ENCODE measurements around the gene THAP11.

The THAP11 gene

GRCh38 chr16:67841198-67841815, 813 bp upstream of the THAP11 start:
- no peaks in the 10 kb centered on the region for H3K9me2 ChIP-seq (replicated peaks; ENCODE audit: low read depth, low read length)
- peak overlapping the region; percentile 79 for H3K9ac ChIP-seq (ENCODE audit: low read depth, low read length, poor library complexity, severe bottlenecking)
- H3K79me2 ChIP-seq (ENCODE audit: insufficient read depth, low read length): peaks cover 37% of the 10 kb centered on the region
- no peaks in the 10 kb centered on the region for H3F3A ChIP-seq (ENCODE audit: low read depth)
- peaks cover 32% of the 10 kb centered on the region for H3K4me1 ChIP-seq (ENCODE audit: insufficient read depth, low read length, poor library complexity, severe bottlenecking)
- peak overlapping the region; percentile 80 for H3K4me3 ChIP-seq (ENCODE audit: low read length, poor library complexity, severe bottlenecking)
- H3K27me3 ChIP-seq (ENCODE audit: insufficient read depth, low read length, poor library complexity, severe bottlenecking): no peaks in the 10 kb centered on the region
- TF ChIP-seq CTCF (conservative IDR thresholded peaks at IDR 0.05; ENCODE audit: low read length) (no peak), EZH2phosphoT487 (IDR thresholded peaks at IDR 0.05; ENCODE audit: borderline replicate concordance) (no peak)
- no peaks in the 10 kb centered on the region for H3K9me3 ChIP-seq (ENCODE audit: insufficient read depth, low read depth, low read length)
- peak overlapping the region; percentile 88 for H3K4me2 ChIP-seq (ENCODE audit: low read depth, low read length, poor library complexity, severe bottlenecking)
- H2AFZ ChIP-seq (ENCODE audit: low read length): peak overlapping the region; percentile 97
- H3K36me3 ChIP-seq (ENCODE audit: insufficient read depth, low read length): no peaks in the 10 kb centered on the region
- H4K20me1 ChIP-seq (ENCODE audit: insufficient read depth, low read length, poor library complexity, severe bottlenecking): peaks cover 13% of the 10 kb centered on the region

GRCh38 chr16:67842509-67843342, 606 bp downstream of the THAP11 start:
- H2AFZ ChIP-seq (ENCODE audit: low read length): peak overlapping the region; percentile 99; the same call in 1 of the 2 replicates
- H4K20me1 ChIP-seq (ENCODE audit: insufficient read depth, low read length, poor library complexity, severe bottlenecking): peaks cover 21% of the 10 kb centered on the region
- no peaks in the 10 kb centered on the region for H3F3A ChIP-seq (ENCODE audit: low read depth)
- H3K9me3 ChIP-seq (ENCODE audit: insufficient read depth, low read depth, low read length): no peaks in the 10 kb centered on the region
- H3K9ac ChIP-seq (ENCODE audit: low read depth, low read length, poor library complexity, severe bottlenecking): peak overlapping the region; percentile 79
- H3K4me1 ChIP-seq (ENCODE audit: insufficient read depth, low read length, poor library complexity, severe bottlenecking): peaks cover 34% of the 10 kb centered on the region
- no peaks in the 10 kb centered on the region for H3K9me2 ChIP-seq (replicated peaks; ENCODE audit: low read depth, low read length)
- peak overlapping the region; percentile 88 for H3K4me2 ChIP-seq (ENCODE audit: low read depth, low read length, poor library complexity, severe bottlenecking)
- no peaks in the 10 kb centered on the region for H3K36me3 ChIP-seq (ENCODE audit: insufficient read depth, low read length)
- peaks cover 45% of the 10 kb centered on the region for H3K79me2 ChIP-seq (ENCODE audit: insufficient read depth, low read length)
- peak; percentile 55 for TF ChIP-seq CTCF (conservative IDR thresholded peaks at IDR 0.05; ENCODE audit: low read length)
- no peak for TF ChIP-seq EZH2phosphoT487 (IDR thresholded peaks at IDR 0.05; ENCODE audit: borderline replicate concordance)
- H3K27me3 ChIP-seq (ENCODE audit: insufficient read depth, low read length, poor library complexity, severe bottlenecking): peaks cover 4% of the 10 kb centered on the region
- peak overlapping the region; percentile 80 for H3K4me3 ChIP-seq (ENCODE audit: low read length, poor library complexity, severe bottlenecking)

GRCh38 chr16:67843343-67843765, 1.2 kb downstream of the THAP11 start:
- Histone ChIP-seq H3K4me2 (ENCODE audit: low read depth, low read length, poor library complexity, severe bottlenecking) (peak overlapping the region; percentile 88), H3K4me3 (ENCODE audit: low read length, poor library complexity, severe bottlenecking) (peak overlapping the region; percentile 80), H3K27me3 (ENCODE audit: insufficient read depth, low read length, poor library complexity, severe bottlenecking) (peaks cover 4% of the 10 kb centered on the region), H3K36me3 (ENCODE audit: insufficient read depth, low read length) (no peaks in the 10 kb centered on the region), H3K9ac (ENCODE audit: low read depth, low read length, poor library complexity, severe bottlenecking) (peak overlapping the region; percentile 79), H3K9me2 (replicated peaks; ENCODE audit: low read depth, low read length) (no peaks in the 10 kb centered on the region), H3K9me3 (ENCODE audit: insufficient read depth, low read depth, low read length) (no peaks in the 10 kb centered on the region), H3K4me1 (ENCODE audit: insufficient read depth, low read length, poor library complexity, severe bottlenecking) (peaks cover 41% of the 10 kb centered on the region), H3K79me2 (ENCODE audit: insufficient read depth, low read length) (peaks cover 51% of the 10 kb centered on the region), H4K20me1 (ENCODE audit: insufficient read depth, low read length, poor library complexity, severe bottlenecking) (peaks cover 27% of the 10 kb centered on the region), H2AFZ (ENCODE audit: low read length) (no peak overlapping the region), H3F3A (ENCODE audit: low read depth) (no peaks in the 10 kb centered on the region)
- TF ChIP-seq EZH2phosphoT487 (IDR thresholded peaks at IDR 0.05; ENCODE audit: borderline replicate concordance) (no peak), CTCF (conservative IDR thresholded peaks at IDR 0.05; ENCODE audit: low read length) (no peak)

All from Loucy (cell line).